PC-9 (cell line): ENCODE results near the gene STIMATE. TPM values are rescaled to one million over a fixed set of nuclear protein-coding genes. Genes with fewer than 3 reads are reported as not detected.

Experiments used
- BruUV-seq: library from RNA; stranded (reverse); fragments of 400-500 nt; replicated peaks from 2 replicates; lab custom pipeline; 2021; lab: Mats Ljungman, UMichigan
- CTCF ChIA-PET: fragments of 300-600 bp; sonication (Branson Sonifier 250); formaldehyde crosslinking; loops from one replicate; lab custom pipeline; 2022; ENCODE audit warnings: antibody characterized with exemption; lab: Charles Lee
- POLR2A ChIA-PET: fragments of 300-600 bp; sonication (Branson Sonifier 250); formaldehyde crosslinking; loops from one replicate; lab custom pipeline; 2022; ENCODE audit warnings: antibody characterized with exemption; ENCODE audit not compliant: unreplicated experiment; lab: Charles Lee
- DNase-seq, 2 experiments: peaks; one replicate each; pipeline versions ENCODE4 v3.0.0 to v3.0.0-alpha.2; 2015 to 2022; ENCODE audit warnings: mixed read lengths in 1 of 2
- H2AFZ ChIP-seq: fragments of 200-600 bp; sonication (generic); 2 replicates; pipeline ENCODE4 v1.8.1; 2017; ENCODE audit warnings: antibody characterized with exemption
- H3F3A ChIP-seq: fragments of 200-600 bp; sonication (generic); 2 replicates; pipeline ENCODE4 v1.8.1; 2017; ENCODE audit warnings: antibody characterized with exemption, mild to moderate bottlenecking, low read depth; ENCODE audit not compliant: insufficient read depth
- H3K27ac ChIP-seq: fragments of 200-600 bp; sonication (generic); 2 replicates; pipeline ENCODE4 v1.6.1; 2016; ENCODE audit warnings: mixed run types
- H3K27me3 ChIP-seq: fragments of 200-600 bp; sonication (generic); 2 replicates; pipeline ENCODE4 v1.6.1; 2016; ENCODE audit warnings: low read depth, mixed run types; ENCODE audit not compliant: insufficient read depth
- H3K36me3 ChIP-seq: fragments of 200-600 bp; sonication (generic); 2 replicates; pipeline ENCODE4 v1.6.1; 2016; ENCODE audit warnings: low read depth, mixed run types
- H3K4me1 ChIP-seq: fragments of 200-600 bp; sonication (generic); replicated peaks from 2 replicates; pipeline ENCODE4 v1.6.1; 2016; ENCODE audit warnings: mixed run types; ENCODE audit not compliant: insufficient read depth
- H3K4me2 ChIP-seq: fragments of 200-600 bp; sonication (generic); 2 replicates; pipeline ENCODE4 v1.6.1; 2017; ENCODE audit warnings: mixed run types
- H3K4me3 ChIP-seq: fragments of 200-600 bp; sonication (generic); 2 replicates; pipeline ENCODE4 v1.6.1; 2016; ENCODE audit warnings: mixed run types
- H3K79me2 ChIP-seq: fragments of 200-600 bp; sonication (generic); 2 replicates; pipeline ENCODE4 v1.6.1; 2017; ENCODE audit warnings: low read depth, mixed run types
- H3K9me2 ChIP-seq: fragments of 200-600 bp; sonication (generic); 2 replicates; pipeline ENCODE4 v1.8.1; 2017; ENCODE audit warnings: mild to moderate bottlenecking; ENCODE audit not compliant: insufficient read depth
- H3K9me3 ChIP-seq: fragments of 200-600 bp; sonication (generic); 2 replicates; pipeline ENCODE4 v1.8.1; 2016; ENCODE audit warnings: low read depth; ENCODE audit not compliant: insufficient read depth
- H4K20me1 ChIP-seq: fragments of 200-600 bp; sonication (generic); 2 replicates; pipeline ENCODE4 v1.8.1; 2017; ENCODE audit not compliant: insufficient read depth
- EZH2 ChIP-seq: fragments of 200-600 bp; sonication (generic); IDR thresholded peaks from 2 replicates; pipeline ENCODE4 v1.8.0; 2017; ENCODE audit warnings: antibody characterized with exemption, low read depth
- intact Hi-C: fragments of 100-400 bp; cut with micrococcal nuclease; formaldehyde crosslinking; loops from one replicate; pipeline ENCODE4 v1.10.0; 2022; ENCODE audit not compliant: unreplicated experiment
- total RNA-seq: library from RNA; stranded (reverse); gene quantifications from 2 replicates; pipeline ENCODE4 v1.2.3, GENCODE V29; 2021
- TF ChIP-seq, protein P1 (sequence below): fragments of 200-600 bp; sonication (generic); conservative IDR thresholded peaks from 2 replicates; pipeline ENCODE4 v1.6.1; 2017; ENCODE audit warnings: mixed run types, antibody characterized with exemption, mild to moderate bottlenecking, moderate library complexity

The STIMATE gene
- total RNA-seq, 1 experiment from 2014 or later: 16.8 TPM

DNA sequence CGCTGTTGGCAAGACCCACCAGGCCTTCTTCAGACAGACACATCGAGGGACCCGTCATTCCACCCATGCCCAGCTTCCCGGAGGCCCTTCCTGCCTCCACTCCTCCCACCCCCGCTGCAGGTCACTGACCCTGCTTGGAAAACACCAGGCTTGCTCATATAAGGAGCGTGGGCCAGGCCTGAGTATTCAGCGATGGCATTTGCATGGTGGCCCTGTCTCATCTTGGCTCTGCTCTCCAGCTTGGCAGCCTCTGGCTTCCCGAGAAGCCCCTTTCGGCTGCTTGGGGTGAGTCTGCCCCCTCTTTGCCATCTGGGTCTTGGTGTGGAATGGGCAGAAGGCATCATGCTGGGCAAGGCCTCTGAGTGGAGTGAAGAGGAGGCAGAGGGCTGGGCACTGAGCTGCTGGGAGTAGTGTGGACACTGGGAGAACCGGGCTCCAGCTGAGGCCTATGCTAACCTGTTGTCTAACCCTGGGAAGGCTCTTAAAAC lies 102.7 kb downstream of the STIMATE start, which contains the start of gene ITIH3:
Gene ITIH3 (plus strand): TSS at position 185 of the 488 bp plus-strand sequence. CDS start 8 bp downstream, at position 193.
- peaks cover 6% of the 10 kb centered on the region; the same call in 1 of the 2 replicates for H3K27me3 ChIP-seq
- no peaks in the 10 kb centered on the region for H3K36me3 ChIP-seq
- no peak for DNase-seq
- H4K20me1 ChIP-seq: no peaks in the 10 kb centered on the region
- no peaks in the 10 kb centered on the region for H3K79me2 ChIP-seq
- no peaks in the 10 kb centered on the region for H3K4me1 ChIP-seq
- H3K27ac ChIP-seq: no peak within 1 kb of the TSS
- POLR2A ChIA-PET: no interaction called here
- H3K9me2 ChIP-seq: no peaks in the 10 kb centered on the region
- TF ChIP-seq, protein P1, sequence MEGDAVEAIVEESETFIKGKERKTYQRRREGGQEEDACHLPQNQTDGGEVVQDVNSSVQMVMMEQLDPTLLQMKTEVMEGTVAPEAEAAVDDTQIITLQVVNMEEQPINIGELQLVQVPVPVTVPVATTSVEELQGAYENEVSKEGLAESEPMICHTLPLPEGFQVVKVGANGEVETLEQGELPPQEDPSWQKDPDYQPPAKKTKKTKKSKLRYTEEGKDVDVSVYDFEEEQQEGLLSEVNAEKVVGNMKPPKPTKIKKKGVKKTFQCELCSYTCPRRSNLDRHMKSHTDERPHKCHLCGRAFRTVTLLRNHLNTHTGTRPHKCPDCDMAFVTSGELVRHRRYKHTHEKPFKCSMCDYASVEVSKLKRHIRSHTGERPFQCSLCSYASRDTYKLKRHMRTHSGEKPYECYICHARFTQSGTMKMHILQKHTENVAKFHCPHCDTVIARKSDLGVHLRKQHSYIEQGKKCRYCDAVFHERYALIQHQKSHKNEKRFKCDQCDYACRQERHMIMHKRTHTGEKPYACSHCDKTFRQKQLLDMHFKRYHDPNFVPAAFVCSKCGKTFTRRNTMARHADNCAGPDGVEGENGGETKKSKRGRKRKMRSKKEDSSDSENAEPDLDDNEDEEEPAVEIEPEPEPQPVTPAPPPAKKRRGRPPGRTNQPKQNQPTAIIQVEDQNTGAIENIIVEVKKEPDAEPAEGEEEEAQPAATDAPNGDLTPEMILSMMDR: no peak
- no peak for TF ChIP-seq EZH2
- intact Hi-C loops: no loop called here
- CTCF ChIA-PET: no interaction called here
- H3K4me2 ChIP-seq: no peak within 1 kb of the TSS
- no peaks in the 10 kb centered on the region for H3K9me3 ChIP-seq
- BruUV-seq: no TSS peak
- no peak within 1 kb of the TSS for H2AFZ ChIP-seq
- H3F3A ChIP-seq: no peaks in the 10 kb centered on the region
- H3K4me3 ChIP-seq: no peak within 1 kb of the TSS

DNA sequence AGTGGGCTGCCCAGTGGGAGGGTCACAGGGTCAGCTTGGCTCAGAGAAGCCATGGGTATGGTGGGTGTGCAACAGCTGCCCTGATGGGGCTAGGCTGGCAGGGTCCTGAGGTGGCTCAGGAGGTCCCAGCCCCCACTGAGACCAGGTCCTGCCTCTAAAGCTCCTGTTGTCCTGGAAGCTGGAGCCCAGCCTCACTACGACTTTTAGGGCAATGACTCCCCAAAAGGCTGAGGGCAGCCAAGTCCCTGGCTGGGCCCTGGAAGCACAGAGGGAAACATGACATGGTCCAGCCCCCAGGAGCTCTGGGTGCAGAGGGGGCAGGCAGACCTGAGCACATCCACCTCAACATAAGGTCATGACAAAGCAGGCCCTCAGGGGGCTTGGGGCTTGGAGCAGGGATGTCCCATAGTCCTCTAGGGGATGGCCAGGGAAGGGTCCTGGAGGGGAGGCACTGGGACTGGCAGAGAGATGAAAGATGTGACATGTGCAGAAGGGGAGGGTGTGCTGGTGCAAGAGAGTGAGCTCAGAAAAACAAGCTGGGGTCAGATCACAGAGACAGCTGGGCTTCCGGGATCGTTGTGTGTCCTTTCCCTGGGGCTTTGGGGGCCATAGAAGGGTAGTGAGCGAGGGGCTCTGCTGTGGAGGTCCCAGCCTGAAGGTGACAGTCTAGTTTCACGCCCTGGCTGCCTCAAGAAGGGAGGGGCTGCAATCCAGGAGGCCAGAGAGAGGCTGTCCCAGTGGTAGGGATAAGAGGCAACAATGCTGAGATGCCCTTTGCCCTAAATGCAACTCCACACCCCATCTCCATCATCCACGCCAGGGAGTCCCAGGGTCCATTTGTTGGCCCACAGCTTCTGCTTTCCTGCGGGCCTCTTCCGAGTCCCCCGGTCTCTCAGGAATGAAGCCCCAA lies 103.4 kb downstream of the STIMATE start:
- POLR2A ChIA-PET: no interaction called here
- BruUV-seq: no TSS peak
- H3K79me2 ChIP-seq: no peaks in the 10 kb centered on the region

DNA sequence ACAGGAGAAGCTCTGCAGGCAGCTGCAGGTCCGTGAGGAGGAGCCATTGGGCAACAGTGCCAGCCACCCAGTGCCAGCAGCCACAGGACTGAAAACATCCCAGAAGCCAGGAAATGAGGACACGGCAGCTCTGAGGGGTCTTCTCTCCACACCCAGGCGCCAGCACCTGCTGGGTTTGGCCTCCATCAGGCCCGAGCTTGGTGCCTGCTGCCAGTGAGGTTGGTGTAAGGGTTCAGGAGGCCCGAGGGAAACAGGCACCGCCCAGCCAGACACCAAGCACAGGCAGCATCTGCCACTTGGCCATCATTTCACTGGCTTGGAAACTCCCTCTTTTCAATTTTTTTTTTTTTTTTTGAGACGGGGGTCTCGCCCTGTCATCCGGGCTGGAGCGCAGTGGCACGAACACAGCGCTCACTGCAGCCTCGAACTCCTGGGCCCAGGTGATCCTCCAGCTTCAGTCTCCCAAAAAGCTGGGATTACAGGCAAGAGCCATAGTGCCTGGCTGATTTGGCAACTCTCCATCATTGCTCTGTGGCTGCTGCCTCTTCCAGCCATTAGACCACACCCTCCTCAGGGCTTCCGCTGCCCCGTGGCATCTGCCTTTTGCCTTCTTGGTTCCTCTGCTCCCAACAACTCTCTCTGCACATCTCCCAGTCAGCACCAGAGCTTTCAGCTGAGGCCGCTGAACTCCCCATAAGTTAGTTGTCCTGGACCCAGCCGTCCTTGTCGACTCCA lies 104.2 kb downstream of the STIMATE start:
- no peak for DNase-seq
- H3K27ac ChIP-seq: no peak overlapping the region
- intact Hi-C loops: no loop called here
- H3K36me3 ChIP-seq: no peaks in the 10 kb centered on the region
- H3K4me3 ChIP-seq: no peak overlapping the region
- POLR2A ChIA-PET: no interaction called here
- H3K4me2 ChIP-seq: no peak overlapping the region
- H3K9me3 ChIP-seq: no peaks in the 10 kb centered on the region
- no peaks in the 10 kb centered on the region for H3F3A ChIP-seq
- BruUV-seq: no TSS peak
- CTCF ChIA-PET: no interaction called here
- peaks cover 6% of the 10 kb centered on the region; the same call in 1 of the 2 replicates for H3K27me3 ChIP-seq
- no peaks in the 10 kb centered on the region for H3K9me2 ChIP-seq
- TF ChIP-seq, protein P1: no peak
- TF ChIP-seq EZH2: no peak
- H2AFZ ChIP-seq: no peak overlapping the region
- no peaks in the 10 kb centered on the region for H4K20me1 ChIP-seq
- H3K4me1 ChIP-seq: no peaks in the 10 kb centered on the region
- H3K79me2 ChIP-seq: no peaks in the 10 kb centered on the region

More for the DNA sequence above, 103.4 kb downstream of the STIMATE start:
- Histone ChIP-seq H3F3A (no peaks in the 10 kb centered on the region), H3K4me2 (no peak overlapping the region), H3K36me3 (no peaks in the 10 kb centered on the region), H3K4me3 (no peak overlapping the region), H3K9me2 (no peaks in the 10 kb centered on the region), H3K4me1 (no peaks in the 10 kb centered on the region), H3K27me3 (peaks cover 6% of the 10 kb centered on the region; the same call in 1 of the 2 replicates), H4K20me1 (no peaks in the 10 kb centered on the region), H3K9me3 (no peaks in the 10 kb centered on the region), H2AFZ (no peak overlapping the region), H3K27ac (no peak overlapping the region)
- CTCF ChIA-PET: no interaction called here
- DNase-seq: no peak
- intact Hi-C loops: no loop called here
- no peak for TF ChIP-seq EZH2
- TF ChIP-seq, protein P1: no peak
